HEK293 (cell line): ENCODE results near the gene LST1.

ENCODE experiments used
- CTCF ChIP-seq: fragments of 450-650 bp; formaldehyde crosslinking; IDR thresholded peaks from 2 replicates; pipeline ENCODE4 v1.5.1; 2016; ENCODE audit warnings: missing biosample characterization, missing genetic modification characterization
- KLF9 ChIP-seq: fragments of 450-650 bp; formaldehyde crosslinking; IDR thresholded peaks from 2 replicates; pipeline ENCODE4 v1.5.1; 2016; ENCODE audit warnings: missing biosample characterization, missing genetic modification characterization, low read depth
- PRDM4 ChIP-seq: fragments of 450-650 bp; formaldehyde crosslinking; IDR thresholded peaks from 2 replicates; pipeline ENCODE4 v1.5.1; 2017; ENCODE audit warnings: missing biosample characterization, missing genetic modification characterization
- REST ChIP-seq: fragments of 450-650 bp; formaldehyde crosslinking; IDR thresholded peaks from 2 replicates; pipeline ENCODE4 v1.5.1; 2016; ENCODE audit warnings: missing biosample characterization, missing genetic modification characterization
- SP3 ChIP-seq: fragments of 450-650 bp; formaldehyde crosslinking; IDR thresholded peaks from 2 replicates; pipeline ENCODE4 v1.5.1; 2016; ENCODE audit warnings: missing biosample characterization, missing genetic modification characterization
- TCF7L2 ChIP-seq: IDR thresholded peaks from 2 replicates; pipeline ENCODE4 v1.6.1; 2011; ENCODE audit warnings: low read depth, mild to moderate bottlenecking, inconsistent platforms, low read length, moderate library complexity, borderline replicate concordance
- YY1 ChIP-seq: fragments of 450-650 bp; formaldehyde crosslinking; IDR thresholded peaks from 2 replicates; pipeline ENCODE4 v1.5.1; 2018; ENCODE audit warnings: missing biosample characterization, missing genetic modification characterization
- ZNF398 ChIP-seq: fragments of 450-650 bp; formaldehyde crosslinking; IDR thresholded peaks from 2 replicates; pipeline ENCODE4 v1.5.1; 2017; ENCODE audit warnings: missing biosample characterization, missing genetic modification characterization
- ZNF561 ChIP-seq: fragments of 450-650 bp; IDR thresholded peaks from 2 replicates; pipeline ENCODE4 v1.5.1; 2018; ENCODE audit warnings: missing biosample characterization, missing genetic modification characterization, borderline replicate concordance
- ZNF623 ChIP-seq: fragments of 450-650 bp; formaldehyde crosslinking; IDR thresholded peaks from 2 replicates; pipeline ENCODE4 v1.5.1; 2016; ENCODE audit warnings: missing biosample characterization, missing genetic modification characterization
- ZNF639 ChIP-seq: fragments of 450-650 bp; formaldehyde crosslinking; IDR thresholded peaks from 2 replicates; pipeline ENCODE4 v1.5.1; 2016; ENCODE audit warnings: missing biosample characterization, missing genetic modification characterization

GRCh38 chr6:31544676-31545075 lies 41.4 kb upstream of the LST1 start:
- no peak for TF ChIP-seq SP3 (tag by site-specific recombination)
- TF ChIP-seq ZNF398 (tag by site-specific recombination), result no peak
- no peak for TF ChIP-seq PRDM4
- no peak for TF ChIP-seq ZNF623 (tag by site-specific recombination)
- TF ChIP-seq ZNF639 (tag by site-specific recombination), result no peak
- TF ChIP-seq CTCF (tag by site-specific recombination), result no peak
- TF ChIP-seq YY1 (tag by site-specific recombination), result no peak
- TF ChIP-seq REST (tag by site-specific recombination), result no peak
- no peak for TF ChIP-seq TCF7L2
- no peak for TF ChIP-seq KLF9 (tag by site-specific recombination)
- TF ChIP-seq ZNF561, result no peak
